ENCODE data around the gene CCDC8.
"Not testable (repeated sequence)": the region's sequence is repeated elsewhere in the genome, so short reads cannot be mapped to it uniquely, and the experiment has no call there.

Gene CCDC8, protein sequence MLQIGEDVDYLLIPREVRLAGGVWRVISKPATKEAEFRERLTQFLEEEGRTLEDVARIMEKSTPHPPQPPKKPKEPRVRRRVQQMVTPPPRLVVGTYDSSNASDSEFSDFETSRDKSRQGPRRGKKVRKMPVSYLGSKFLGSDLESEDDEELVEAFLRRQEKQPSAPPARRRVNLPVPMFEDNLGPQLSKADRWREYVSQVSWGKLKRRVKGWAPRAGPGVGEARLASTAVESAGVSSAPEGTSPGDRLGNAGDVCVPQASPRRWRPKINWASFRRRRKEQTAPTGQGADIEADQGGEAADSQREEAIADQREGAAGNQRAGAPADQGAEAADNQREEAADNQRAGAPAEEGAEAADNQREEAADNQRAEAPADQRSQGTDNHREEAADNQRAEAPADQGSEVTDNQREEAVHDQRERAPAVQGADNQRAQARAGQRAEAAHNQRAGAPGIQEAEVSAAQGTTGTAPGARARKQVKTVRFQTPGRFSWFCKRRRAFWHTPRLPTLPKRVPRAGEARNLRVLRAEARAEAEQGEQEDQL

DNA sequence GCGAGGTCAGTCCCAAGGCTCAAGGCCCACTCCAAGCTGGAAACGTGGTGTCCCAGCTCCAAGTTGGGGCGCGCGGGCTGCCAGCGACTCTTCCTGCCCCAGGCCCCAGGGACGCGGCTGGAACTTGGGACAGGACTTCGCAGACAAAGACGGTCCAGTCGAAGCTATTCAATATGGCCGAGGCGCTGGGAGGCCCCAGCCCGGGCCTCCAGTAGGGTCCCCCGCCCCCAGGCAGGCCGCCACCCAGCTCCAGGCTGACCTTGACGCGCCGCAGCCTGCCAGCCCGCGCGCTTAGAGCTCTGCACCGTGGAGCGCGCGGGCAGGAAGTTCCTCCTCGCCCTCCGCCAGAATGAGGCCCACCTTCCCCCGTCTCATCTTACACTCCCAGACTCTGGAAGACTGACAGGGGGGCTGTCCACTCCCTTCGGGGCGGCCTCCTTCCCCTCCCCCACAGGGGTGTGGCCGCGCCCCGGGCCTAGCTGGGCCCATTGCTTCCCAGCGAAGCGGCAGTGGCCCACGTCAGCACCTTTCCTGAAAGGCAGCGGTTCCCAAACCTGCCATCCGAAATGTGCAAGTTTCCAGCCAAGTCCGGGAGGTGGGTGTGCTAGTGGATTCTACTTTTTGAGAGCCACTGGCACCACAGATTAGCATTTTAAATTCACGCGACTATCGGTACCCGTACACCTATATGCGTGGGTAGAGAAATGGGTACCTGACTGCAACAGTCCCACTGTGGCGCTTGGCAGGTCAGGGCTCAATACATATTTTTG is at the start of gene CCDC8:
Gene CCDC8 (minus strand): TSS at position 303 of the 770 bp plus-strand sequence. CDS start 754 bp downstream, outside the sequence.
- peak; percentile 86 for DNase-seq

DNA sequence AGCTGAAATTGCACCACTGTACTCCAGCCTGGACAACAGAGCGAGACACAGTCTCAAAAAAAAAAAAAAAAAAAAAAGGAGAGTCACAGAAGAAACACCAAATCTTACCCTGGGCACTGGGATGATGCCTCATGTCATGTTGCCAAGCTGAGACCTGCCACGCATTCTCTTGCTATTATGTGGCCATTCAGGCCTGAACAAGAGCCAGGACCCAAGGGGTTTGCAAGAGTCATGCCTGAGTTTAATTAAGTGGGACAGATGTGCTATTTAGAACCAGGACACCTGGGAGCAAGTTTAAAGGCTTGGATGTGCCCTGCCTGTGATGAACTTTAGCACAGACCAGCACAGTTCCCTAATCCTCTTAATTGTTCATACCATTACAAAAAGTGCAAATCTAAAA is 48.2 kb upstream of the CCDC8 start:
- DNase-seq = no peak

DNA sequence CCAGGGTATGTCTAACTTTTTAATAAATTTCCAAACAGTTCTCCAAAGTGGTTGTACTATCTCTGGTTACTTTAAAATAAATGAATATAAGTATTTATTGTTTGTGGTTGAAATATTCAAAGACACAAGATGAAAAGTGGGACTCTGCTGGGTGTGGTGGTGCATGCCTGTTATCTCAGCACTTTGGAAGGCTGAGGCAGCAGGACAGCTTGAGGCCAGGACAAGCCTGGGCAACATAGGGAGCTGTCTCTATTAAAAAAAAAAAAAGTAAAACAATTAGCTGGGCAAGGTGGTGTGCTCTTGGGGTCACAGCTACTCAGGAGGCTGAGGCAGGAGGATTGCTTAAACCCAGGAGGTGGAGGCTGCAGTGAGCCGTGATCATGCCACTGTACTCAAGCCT is 47.6 kb upstream of the CCDC8 start:
- no peak for DNase-seq

DNA sequence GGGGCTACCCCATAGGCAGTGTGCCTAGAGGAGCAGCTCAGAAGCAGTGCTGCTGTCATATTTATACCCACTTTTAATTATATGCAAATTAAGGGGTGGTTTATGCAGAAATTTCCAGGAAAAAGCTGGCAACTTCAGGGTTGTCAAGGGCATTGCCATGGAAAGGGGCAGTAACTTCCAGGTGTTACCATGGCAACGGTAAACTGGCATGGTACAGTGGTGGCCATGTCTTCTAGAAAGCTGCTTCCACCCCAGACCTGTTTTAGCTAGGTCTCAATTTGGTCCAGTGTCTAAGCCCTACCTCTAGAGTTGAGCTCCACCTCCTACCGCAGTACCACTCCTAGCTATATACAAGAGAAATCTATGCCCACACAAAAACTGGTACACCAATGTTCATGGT is 46.7 kb upstream of the CCDC8 start:
- DNase-seq = no peak

DNA sequence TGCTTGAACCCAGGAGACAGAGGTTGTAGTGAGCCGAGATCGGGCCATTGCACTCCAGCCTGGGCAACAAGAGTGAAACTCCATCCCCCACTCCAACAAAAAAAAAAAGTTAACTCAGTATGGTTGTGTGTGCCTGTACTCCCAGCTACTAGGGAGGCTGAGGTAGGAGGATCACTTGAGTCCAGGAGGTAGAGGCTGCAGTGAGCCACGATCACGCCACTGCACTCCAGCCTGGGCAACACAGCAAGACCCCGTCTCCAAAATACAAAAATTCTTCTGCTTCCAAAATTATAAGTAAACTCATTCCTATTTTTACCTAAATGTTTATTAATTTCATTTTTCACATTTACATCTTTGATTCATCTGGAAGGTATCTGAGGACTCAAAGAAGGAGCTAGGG is 43.6 kb upstream of the CCDC8 start:
- no peak for DNase-seq

DNA sequence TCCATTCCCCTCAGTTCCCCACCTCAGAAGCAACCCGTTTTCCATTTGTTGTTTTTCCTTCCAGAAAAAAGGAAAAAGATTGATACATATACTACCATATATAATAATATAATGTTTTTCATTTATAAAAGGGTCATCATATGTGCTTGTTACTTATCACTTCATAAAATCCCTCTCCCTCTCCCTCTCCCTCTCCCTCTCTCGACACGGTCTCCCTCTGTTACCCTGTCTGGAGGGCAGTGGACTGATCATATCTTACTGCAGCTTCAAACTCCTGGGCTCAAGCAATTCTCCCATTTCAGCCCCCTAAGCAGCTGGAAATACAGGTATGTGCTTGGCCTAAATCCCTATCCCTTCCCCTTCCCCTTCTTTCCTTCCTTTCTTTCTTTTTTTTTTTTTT is 40.9 kb upstream of the CCDC8 start:
- DNase-seq = no peak

DNA sequence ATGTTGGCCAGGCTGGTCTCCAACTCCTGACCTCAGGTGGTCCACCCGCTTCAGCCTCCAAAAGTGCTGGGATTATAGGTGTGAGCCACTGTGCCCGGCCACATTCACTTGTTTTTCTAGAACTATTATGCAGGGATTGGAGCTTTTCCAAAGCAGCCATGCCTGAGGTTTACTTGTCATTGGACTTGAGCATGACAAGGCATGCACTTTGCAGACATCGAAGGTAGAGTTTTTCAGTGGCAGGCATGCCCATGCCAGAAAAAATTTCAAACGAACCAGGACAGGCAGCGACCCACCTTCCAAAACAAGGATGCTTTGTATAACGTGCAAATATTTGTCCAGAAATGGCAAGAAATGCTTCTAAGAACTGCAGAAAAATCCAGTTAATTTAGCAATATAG is 40.3 kb upstream of the CCDC8 start:
- no peak for DNase-seq

DNA sequence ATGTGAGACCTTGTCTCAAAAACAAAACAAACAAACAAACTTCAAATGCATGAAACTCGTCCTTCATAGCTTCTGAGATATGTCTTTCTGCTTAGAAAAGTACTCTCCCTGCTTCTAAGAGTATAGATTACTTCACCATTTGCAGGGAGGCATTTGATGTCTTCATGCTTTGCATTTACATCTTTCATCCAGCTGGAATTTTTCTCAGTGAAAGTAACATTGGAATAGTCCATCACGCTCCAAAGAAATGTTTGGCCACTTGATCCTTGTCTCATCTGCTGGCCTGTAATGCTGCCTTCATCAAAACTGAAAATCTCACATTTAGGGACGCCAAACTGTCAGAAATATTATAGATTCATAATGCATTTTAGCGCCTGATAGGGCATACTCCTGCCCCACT is 38.8 kb upstream of the CCDC8 start:
- DNase-seq = no peak

DNA sequence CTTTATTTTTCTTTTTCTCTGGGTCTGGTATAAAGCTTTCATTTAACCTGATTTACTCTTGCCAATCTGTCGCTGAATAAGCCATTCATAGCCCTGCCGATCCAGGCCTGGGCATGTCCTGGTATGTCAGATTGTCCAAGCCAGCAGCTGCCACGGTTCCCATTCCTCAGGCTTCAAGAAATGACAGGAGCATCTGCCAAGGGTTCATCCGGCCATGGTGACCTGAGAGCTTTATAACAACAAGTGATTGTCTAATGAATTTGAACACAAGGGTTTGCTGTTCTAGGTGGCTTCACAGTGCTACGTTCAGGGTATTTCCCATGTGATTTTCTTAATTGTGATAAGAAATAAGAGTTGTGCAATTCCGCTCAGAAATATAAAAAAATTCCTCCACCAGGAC is 38.0 kb upstream of the CCDC8 start:
- DNase-seq = no peak

DNA sequence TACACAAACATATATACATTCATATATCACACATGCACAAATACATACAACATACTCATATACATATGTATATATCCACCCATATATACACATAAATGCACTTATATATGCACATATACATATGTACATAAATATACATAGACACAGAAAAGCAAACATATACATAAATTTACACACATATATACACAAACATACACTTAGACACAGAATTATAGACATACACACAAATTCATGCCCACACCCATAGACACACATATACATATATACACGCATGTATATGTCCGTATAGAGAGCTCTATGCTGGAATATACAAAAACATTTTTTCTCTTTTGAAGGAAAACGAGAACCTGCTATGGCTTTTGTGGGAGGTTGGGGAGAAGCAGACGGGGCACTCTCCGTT is 37.4 kb upstream of the CCDC8 start:
- DNase-seq = no peak

DNA sequence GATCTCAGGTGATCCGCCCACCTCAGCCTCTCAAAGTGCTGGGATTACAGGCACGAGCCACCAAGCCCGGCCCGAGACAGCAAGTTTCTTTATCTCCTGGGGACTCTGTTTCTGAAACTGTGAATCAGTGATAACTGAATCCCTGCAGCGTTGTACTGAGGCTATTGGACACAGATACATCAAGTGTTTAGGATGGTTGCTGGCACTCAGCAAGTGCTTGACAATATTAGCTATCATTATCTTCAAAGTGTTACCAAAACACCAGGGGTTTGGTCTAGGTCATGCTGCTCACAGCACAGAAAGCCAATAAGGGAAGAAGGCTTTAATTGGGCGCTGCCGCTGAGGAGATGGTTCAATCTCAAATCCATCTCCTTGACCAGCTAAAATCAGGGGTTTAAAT is 35.9 kb upstream of the CCDC8 start:
- no peak for DNase-seq

DNA sequence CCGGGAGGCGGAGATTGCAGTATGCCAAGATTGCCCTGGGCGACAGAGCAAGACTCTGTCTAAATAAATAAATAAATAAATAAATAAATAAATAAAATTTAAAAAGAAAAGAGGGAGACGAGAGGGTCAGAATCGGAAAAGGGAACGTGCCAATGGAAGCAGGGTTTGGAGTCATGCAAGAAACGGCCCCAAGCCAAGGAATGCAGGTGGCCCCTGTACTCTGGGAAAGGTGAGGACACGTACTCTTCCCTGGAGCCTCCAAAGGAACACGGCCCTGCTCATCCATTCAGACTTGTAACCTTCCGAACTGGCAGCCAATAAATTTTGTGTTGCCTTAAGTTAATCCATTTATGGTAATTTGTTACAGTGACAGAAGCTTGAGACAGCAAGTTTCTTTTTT is 35.2 kb upstream of the CCDC8 start:
- no peak for DNase-seq

DNA sequence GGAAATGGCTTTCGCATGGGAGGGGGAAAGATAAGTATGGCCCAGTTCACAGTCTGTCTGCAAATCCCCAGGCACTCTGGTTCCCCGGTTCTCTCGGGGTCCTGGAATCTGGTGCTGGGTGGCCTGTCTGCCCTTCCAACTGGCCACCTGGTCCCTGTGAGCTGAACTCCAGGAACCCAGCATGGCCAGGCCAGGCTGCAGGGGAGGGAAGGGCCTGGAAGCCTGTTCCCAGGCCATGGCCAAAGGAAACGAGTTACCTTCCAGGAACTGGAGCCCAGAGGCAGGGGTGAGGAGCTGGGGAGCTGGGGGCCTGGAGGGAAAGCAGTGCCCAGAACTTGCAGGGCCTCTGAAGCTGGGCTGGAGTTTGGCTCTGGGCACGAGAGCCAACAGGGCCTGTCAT is 34.5 kb upstream of the CCDC8 start:
- no peak for DNase-seq

DNA sequence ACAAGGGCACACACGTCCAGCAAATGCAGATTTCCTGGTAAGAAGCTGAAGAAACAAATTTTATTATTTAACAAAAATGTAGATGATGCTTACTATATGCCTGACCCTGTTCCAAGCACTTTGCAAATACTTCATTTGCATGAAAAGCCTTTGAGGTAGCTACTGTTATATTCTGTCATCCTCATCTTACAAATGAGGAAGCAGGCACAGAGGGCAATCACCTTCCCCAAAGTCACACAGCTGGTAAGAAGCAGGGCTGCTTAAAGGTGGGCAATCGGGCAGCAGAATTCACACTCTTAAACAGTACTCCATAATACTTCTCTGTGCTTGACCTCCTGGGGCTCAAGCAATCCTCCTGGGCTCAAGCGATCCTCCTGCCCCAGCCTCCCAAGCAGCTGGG is 33.6 kb upstream of the CCDC8 start:
- DNase-seq = no peak

DNA sequence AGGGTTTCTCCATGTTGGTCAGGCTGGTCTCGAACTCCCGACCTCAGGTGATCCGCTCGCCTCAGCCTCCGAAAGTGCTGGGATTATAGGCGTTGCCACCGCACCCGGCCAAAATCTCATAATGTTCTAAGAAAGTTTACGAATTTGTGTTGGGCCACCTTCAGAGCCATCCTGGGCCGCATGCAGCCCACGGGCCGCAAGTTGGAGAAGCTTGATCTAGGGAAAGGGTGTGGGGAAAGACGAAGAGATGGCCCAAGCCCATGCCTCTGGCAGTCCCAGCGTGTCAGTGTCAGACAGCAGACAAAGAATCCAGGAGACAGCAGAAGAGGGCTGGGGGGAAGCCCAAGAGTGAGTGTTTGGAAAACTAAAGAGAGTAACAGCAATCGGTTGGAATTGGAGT is 32.7 kb upstream of the CCDC8 start:
- DNase-seq = no peak

DNA sequence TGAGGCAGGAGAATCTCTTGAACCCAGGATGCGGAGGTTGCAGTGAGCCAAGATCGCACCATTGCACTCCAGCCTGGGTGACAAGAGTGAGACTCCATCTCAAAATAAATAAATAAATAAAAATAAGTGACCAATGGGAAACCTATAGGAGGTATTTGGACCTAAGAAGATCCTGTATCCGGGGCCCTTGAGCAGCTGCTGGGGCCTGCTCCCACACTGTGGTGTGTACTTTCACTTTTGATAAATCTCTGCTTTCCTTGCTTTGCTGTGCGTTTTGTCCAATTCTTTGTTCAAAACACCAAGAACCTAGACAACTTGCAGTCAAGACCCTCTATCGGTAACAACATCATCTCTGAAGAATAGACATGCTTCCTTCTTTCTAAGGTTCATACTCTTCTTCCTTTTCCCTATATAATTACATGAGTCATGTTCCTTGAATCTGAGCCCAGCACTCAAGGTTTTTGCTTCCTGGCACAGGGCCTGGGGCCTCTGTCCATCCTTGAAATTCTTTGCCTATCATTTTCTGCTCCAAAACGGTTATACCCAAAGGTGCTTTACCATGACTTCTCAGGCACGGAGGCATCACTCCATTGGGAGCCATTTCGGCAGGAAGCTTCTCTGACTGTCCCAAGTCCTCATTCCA is 29.6 kb upstream of the CCDC8 start:
- DNase-seq = no peak

DNA sequence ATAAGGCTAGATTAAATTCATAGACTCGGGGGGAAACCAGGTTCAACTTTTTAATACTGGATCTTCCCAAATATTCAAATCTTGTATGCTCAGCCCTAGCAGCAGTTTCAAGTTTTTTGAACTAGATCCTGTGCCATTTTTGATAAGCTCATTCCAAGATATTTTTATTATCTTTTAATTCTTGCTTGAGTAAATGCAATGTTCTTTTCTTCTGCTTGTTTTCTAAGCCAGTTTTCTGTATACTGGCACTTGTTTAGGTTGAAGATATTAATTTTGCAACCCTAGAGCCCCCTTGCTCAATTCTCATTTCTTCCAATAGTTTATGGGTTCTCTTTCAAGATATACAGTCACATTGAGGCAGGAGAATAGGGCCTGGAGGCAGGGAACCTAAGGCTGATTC is 28.5 kb upstream of the CCDC8 start:
- no peak for DNase-seq

DNA sequence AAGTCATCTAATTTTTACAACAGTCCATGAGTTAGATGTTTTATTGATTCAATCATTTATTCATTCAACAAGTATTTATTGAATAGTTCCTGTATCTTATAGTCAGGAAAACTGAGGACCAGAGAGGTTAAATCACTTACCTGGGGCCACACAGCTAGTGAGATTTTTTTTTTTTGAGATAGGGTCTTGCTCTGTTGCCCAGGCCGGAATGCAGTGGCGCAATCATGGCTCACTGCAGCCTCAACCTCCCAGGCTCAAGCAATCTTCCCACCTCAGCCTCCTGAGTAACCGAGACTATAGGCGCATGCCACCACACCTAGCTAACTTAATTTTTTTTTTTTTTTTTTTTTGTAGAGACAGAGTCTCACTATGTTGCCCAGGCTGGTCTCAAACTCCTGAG is 22.3 kb upstream of the CCDC8 start:
- DNase-seq = not testable (repeated sequence)

DNA sequence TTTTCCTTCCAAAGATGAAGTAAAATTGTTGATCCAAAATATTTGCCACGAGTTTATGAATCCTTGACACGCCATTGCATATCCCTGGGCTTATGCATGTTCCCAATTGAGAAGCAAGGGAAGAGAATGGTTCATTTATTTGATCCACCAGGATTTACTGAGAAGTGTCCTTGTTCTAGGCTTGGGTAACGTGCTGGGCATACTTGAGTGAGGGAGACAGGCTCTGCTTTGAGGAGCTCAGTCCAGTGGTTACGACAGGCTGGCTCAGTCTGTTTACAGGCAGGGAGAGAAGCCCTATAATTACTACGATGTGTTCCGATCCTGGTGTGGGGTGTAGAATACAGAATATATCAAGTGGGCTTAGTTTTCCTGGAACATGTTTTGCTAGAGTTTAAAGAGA is 21.6 kb upstream of the CCDC8 start:
- DNase-seq = no peak

DNA sequence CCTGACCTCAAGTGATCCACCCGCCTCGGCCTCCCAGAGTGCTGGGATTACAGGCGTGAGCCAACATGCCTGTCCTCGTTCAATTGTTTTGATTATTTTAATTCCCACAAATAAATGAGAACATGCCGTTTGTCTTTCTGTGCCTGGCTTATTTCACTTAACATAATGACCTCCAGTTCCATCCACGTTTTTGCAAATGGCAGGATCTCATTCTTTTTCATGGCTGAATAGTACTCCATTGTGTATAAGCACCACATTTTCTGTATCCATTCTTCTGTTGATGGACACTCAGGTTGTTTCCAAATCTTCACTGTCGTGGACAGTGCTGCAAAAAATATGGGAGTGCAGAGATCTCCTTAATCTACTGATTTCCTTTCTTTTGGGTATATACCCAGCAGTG is 20.1 kb upstream of the CCDC8 start:
- not testable (repeated sequence) for DNase-seq

DNA sequence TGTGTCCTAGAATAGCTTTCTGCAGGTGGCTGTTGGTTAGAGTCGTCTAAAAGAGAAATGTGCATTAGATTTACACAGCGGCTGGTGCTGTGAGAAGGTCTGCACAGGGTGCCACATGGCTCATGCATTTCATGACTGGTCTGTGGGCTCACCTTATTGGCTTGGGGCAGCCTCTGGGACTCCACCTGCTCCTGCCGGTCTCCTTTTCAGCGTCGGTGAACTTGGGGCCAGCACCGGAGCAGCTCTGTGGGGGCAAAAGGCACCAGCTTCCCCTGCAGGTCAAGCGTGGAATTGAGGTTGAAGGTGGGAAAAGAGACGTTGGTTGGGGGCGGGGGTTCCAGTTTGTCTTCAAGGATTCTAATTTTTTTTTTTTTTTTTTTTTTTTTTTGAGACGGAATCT is 18.5 kb upstream of the CCDC8 start:
- DNase-seq = no peak

DNA sequence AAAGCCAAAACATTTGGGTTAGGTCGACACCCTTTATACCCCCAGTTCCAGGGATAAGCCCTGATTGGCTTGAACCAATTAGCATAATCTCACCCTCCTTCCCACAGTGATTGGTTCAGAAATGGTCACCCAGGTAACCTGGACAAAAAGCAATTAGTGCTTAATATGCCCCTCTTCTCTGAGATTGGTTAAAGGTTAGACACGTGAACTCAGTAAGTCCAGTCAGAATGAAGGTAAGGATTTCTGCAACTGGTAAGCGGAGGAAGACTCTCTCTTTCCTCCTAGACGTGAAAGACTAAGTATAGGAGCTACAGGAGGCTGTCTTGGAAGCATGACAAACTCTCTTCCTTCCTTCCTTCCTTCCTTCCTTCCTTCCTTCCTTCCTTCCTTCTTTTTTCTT is 16.6 kb upstream of the CCDC8 start:
- no peak for DNase-seq

DNA sequence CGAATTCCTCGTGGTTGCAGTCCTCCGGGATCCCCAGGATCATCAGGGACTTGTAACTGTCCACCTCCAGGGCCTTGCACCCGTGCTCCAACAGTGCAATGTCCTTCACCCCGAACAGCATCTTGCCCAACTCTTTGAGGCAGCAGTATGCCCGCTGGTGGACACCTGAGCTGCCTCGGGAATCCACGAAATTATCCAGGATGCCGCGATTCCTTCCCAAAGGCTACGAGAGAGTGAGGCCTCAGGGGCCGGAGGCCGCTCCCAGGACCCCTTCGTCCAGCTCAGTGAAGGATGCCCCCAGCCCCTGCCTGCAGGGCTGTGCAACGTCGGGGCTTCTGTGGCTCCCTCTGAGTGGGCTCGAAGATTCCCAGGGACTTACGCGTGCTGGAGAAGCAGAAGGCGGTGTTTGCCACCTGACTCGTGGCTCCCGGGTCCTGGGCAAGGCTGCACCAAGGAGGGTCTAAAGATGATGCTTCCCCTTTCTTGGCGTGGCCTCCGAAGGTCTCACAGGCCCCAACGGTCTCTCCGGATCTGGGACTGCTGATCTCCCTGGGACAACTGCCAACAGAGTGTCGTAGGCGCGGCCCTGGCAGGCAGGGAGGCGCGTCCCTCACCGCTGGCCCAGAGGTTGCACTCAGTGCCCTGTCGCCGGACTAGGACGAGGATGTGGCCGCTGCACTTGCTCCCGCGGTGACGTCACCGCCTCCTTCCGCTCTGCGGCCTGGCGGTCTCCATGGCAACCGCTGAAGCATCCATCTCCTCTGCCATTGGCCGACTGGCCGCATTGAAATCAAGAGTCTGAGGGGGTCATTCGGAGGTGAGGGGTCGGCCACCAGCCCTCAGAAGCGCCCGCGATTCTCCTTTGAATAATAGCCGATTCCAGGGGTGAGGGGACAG is 15.1 kb upstream of the CCDC8 start, which contains the start of gene PNMA8C:
Gene PNMA8C (minus strand): TSS at position 698 of the 897 bp plus-strand sequence. CDS start 577 bp downstream, at position 121.
- no peak for DNase-seq
